ENCODE measurements around the gene DTHD1.

DTHD1 gene

GRCh38 chr4:36281384-36282106 is at the start of gene DTHD1:
DTHD1 (plus strand) TSS chr4:36281616; CDS start chr4:36281759, 143 bp downstream.
- Mint-ChIP-seq H3K27ac (peak within 1 kb of the TSS in 1 of 3 experiments; percentile 10), H3K4me1 (no peaks in the 10 kb centered on the region), H3K4me3 (no peak within 1 kb of the TSS), H3K9me3 (no peaks in the 10 kb centered on the region), H3K27me3 (ENCODE audit: low read depth) (peaks cover 11% of the 10 kb centered on the region), H3K36me3 (ENCODE audit: low read depth) (no peaks in the 10 kb centered on the region)
- TF ChIP-seq, protein P1, sequence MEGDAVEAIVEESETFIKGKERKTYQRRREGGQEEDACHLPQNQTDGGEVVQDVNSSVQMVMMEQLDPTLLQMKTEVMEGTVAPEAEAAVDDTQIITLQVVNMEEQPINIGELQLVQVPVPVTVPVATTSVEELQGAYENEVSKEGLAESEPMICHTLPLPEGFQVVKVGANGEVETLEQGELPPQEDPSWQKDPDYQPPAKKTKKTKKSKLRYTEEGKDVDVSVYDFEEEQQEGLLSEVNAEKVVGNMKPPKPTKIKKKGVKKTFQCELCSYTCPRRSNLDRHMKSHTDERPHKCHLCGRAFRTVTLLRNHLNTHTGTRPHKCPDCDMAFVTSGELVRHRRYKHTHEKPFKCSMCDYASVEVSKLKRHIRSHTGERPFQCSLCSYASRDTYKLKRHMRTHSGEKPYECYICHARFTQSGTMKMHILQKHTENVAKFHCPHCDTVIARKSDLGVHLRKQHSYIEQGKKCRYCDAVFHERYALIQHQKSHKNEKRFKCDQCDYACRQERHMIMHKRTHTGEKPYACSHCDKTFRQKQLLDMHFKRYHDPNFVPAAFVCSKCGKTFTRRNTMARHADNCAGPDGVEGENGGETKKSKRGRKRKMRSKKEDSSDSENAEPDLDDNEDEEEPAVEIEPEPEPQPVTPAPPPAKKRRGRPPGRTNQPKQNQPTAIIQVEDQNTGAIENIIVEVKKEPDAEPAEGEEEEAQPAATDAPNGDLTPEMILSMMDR (IDR thresholded peaks at IDR 0.05; ENCODE audit: unreplicated experiment in 3 of 3) = no peak

DNA sequence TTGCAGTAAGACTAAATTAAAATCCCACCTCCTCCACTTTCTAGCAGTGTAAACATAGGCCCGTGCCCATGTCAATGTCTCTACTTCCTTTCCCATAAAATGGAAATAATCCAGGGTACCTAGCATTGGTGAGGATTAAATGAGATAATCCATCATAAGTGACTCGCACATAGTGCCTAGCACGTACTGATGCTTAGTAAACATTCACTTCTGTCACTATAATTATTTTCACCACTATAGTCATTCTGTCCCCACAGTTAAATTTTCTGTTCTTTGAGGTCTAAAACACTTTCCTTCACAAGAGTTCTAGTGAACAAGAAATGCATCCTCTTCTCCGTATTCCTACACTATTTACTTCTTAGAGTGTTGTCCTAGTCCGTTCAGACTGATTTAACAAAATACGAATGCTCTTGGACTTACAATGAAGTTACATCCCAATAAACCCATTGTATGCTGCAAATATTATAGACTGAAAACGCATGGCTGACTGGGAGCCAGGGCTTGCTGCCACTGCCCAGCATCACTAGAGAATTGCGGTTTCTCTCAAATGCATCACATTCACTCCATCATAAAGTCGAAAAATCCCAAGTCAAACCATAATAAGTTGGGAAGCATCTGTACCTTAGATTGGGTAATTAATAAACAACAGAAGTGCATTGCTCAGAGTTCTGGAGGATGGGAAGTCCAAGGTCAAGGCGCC is 47.7 kb upstream of the DTHD1 start:
- TF ChIP-seq, protein P1 (IDR thresholded peaks at IDR 0.05; ENCODE audit: unreplicated experiment in 3 of 3) = no peak
- H3K9me3 Mint-ChIP-seq = peaks cover 4% of the 10 kb centered on the region

GRCh38 chr4:36235306-36235705 is 46.1 kb upstream of the DTHD1 start:
- Mint-ChIP-seq H3K4me1 (no peaks in the 10 kb centered on the region), H3K36me3 (ENCODE audit: low read depth) (peaks cover 4% of the 10 kb centered on the region), H3K27ac (no peak overlapping the region), H3K4me3 (no peak overlapping the region), H3K9me3 (peaks cover 4% of the 10 kb centered on the region), H3K27me3 (ENCODE audit: low read depth) (peaks cover 4% of the 10 kb centered on the region)
- TF ChIP-seq, protein P1 (IDR thresholded peaks at IDR 0.05; ENCODE audit: unreplicated experiment in 3 of 3) = no peak

More for the DNA sequence above, 47.7 kb upstream of the DTHD1 start:
- Mint-ChIP-seq H3K36me3 (ENCODE audit: low read depth) (peaks cover 4% of the 10 kb centered on the region), H3K27me3 (ENCODE audit: low read depth) (peaks cover 4% of the 10 kb centered on the region), H3K4me1 (no peaks in the 10 kb centered on the region), H3K27ac (no peak overlapping the region), H3K4me3 (no peak overlapping the region)

DNA sequence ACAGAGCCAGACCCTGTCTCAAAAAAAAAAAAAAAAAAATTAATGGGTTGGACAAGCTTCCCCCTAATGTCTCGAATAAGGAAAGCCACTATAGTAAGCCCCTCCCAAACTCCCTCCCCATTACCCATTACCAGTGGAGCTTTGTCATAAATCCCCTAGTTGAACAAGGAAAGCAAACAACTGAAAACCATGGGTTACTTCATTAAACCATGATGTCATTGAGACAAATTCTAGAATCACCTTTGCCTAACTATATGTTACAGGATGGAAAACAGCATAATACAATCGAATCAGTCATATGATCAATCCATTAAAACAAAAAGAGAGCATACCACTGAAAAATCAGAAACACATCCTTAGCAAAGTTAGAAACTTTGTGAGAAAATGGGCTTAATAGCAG is 45.3 kb upstream of the DTHD1 start:
- Mint-ChIP-seq H3K9me3 (peaks cover 4% of the 10 kb centered on the region), H3K36me3 (ENCODE audit: low read depth) (peaks cover 4% of the 10 kb centered on the region), H3K27me3 (ENCODE audit: low read depth) (peaks cover 8% of the 10 kb centered on the region)

DNA sequence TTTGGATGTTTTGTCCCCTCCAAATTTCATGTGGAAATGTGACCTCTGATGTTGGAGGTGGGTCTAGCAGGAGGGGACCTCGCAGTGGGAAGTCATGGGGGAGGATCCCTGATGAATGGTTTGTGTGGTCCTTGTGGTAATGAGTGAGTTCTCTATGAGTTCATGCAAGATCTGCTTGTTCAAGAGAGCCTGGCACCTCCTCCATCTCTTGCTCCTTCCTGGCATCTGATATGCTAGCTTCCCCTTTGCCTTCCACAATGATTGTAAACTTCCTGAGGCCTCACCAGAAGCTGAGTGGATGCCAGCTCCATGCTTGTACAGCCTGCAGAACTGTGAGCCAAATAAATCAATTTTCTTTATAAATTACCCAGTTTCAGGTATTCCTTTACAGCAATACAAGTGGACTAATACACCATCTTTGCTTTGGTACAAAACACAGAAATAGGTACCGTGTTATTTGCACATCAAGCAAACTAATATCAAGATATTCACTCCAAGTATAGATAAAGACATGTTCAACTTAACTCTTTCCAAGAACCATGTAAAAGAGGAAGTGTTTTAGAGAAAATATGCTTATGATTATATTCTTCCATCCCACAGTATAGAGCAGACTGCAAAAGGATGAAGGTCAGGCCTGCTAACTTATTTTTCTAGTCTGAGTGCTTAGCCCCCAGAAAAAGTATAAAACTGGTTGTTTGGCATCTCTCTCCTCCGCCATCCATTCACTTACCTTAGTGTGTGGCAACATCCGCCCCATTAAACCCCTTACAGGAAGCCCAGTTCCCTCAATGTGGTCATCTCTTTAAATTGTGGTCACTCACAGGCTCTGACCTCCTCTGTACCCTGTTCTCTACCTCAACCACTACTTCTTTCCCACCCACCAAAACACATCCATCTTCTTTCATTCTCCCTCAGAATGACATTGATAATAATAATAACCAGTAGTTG is 43.8 kb upstream of the DTHD1 start:
- Mint-ChIP-seq H3K9me3 (peaks cover 4% of the 10 kb centered on the region), H3K4me3 (no peak overlapping the region), H3K27me3 (ENCODE audit: low read depth) (peaks cover 20% of the 10 kb centered on the region), H3K36me3 (ENCODE audit: low read depth) (peaks cover 4% of the 10 kb centered on the region), H3K27ac (no peak overlapping the region), H3K4me1 (peaks cover 2% of the 10 kb centered on the region)
- TF ChIP-seq, protein P1 (IDR thresholded peaks at IDR 0.05; ENCODE audit: unreplicated experiment in 3 of 3) = no peak

More for the DNA sequence above, 45.3 kb upstream of the DTHD1 start:
- H3K4me3 Mint-ChIP-seq = no peak overlapping the region
- H3K4me1 Mint-ChIP-seq = no peaks in the 10 kb centered on the region
- TF ChIP-seq, protein P1 (IDR thresholded peaks at IDR 0.05; ENCODE audit: unreplicated experiment in 3 of 3) = no peak
- no peak overlapping the region for H3K27ac Mint-ChIP-seq

Measured in nephron (organoid).